ENCODE data around the gene PACS2. TPM values are rescaled to one million over a fixed set of nuclear protein-coding genes. Genes with fewer than 3 reads are reported as not detected.

Gene PACS2
- total RNA-seq, 1 experiment from 2014 or later: 72.5 TPM

- Histone ChIP-seq H3K18ac (ENCODE audit: insufficient read length, low read depth, low read length) (no peak overlapping the region), H2BK12ac (ENCODE audit: insufficient read length, low read depth, low read length) (no peak overlapping the region), H3K23ac (ENCODE audit: insufficient read length, low read depth, low read length) (no peak overlapping the region), H3K23me2 (ENCODE audit: insufficient read length, low read depth, low read length, poor library complexity, severe bottlenecking) (no peaks in the 10 kb centered on the region), H3K4ac (ENCODE audit: low read depth, low read length) (no peak overlapping the region), H3K14ac (ENCODE audit: insufficient read depth, low read length) (no peak overlapping the region), H2AFZ (ENCODE audit: low read length) (no peak overlapping the region), H3K27ac (ENCODE audit: insufficient read length, low read depth, low read length) (no peak overlapping the region), H3K79me1 (ENCODE audit: insufficient read depth, low read depth, low read length, poor library complexity, severe bottlenecking) (no peaks in the 10 kb centered on the region), H4K5ac (ENCODE audit: insufficient read length, low read depth, low read length) (no peak overlapping the region), H3K9me3 (ENCODE audit: control insufficient read depth, low read depth, low read length) (no peaks in the 10 kb centered on the region), H3T11ph (ENCODE audit: low read length) (no peak overlapping the region), H3K27me3 (ENCODE audit: insufficient read depth, low read length) (no peaks in the 10 kb centered on the region), H2BK20ac (ENCODE audit: low read depth, low read length, poor library complexity, severe bottlenecking) (no peak overlapping the region), H3K4me2 (ENCODE audit: insufficient read depth, insufficient read length, low read length) (no peak overlapping the region), H3K56ac (ENCODE audit: insufficient read length, low read depth, low read length) (no peak overlapping the region), H2BK15ac (ENCODE audit: low read depth, low read length) (no peak overlapping the region), H3K79me2 (ENCODE audit: insufficient read depth, low read length) (no peaks in the 10 kb centered on the region), H2BK120ac (ENCODE audit: low read depth, low read length, poor library complexity, severe bottlenecking) (no peak overlapping the region), H2BK5ac (ENCODE audit: insufficient read length, low read length) (no peak overlapping the region), H2AK5ac (ENCODE audit: insufficient read length, low read length) (no peak overlapping the region), H4K20me1 (ENCODE audit: control insufficient read depth, insufficient read depth, insufficient read length) (no peaks in the 10 kb centered on the region), H4K8ac (replicated peaks; ENCODE audit: insufficient read length, low read depth, low read length) (no peak overlapping the region), H4K91ac (ENCODE audit: insufficient read length, low read depth, low read length) (no peak overlapping the region), H3K9ac (ENCODE audit: extremely low read depth, insufficient read length, low read length) (no peak overlapping the region), H3K4me1 (ENCODE audit: insufficient read depth, low read length) (no peaks in the 10 kb centered on the region)
- Mint-ChIP-seq H3K4me3 (no peak overlapping the region), H3K27ac (peak overlapping the region in 1 of 3 experiments; percentile 53; a peak in 1 of 7 replicates), H3K4me1 (no peaks in the 10 kb centered on the region), H3K9me3 (no peaks in the 10 kb centered on the region), H3K36me3 (ENCODE audit: insufficient read depth in 1 of 3, low read depth in 3 of 3) (peaks cover 10 to 21% (median 21%) of the 10 kb centered on the region in 3 experiments; a peak in 6 of 7 replicates), H3K27me3 (ENCODE audit: low read depth) (no peaks in the 10 kb centered on the region)
- no CpG with 5 or more reads among the region's 26 CpGs for WGBS (ENCODE audit: extremely low coverage, insufficient read length, low lambda C conversion rate)
- no peak for DNase-seq
- no peak for TF ChIP-seq CTCF (conservative IDR thresholded peaks at IDR 0.05)
Observed at GRCh38 chr14:105382343-105383082, 68.0 kb downstream of the PACS2 start.
